ENCODE results near the gene PCNT. TPM values are rescaled to one million over a fixed set of nuclear protein-coding genes. Genes with fewer than 3 reads are reported as not detected.
"Not testable (repeated sequence)": the region's sequence is repeated elsewhere in the genome, so short reads cannot be mapped to it uniquely, and the experiment has no call there.

The PCNT gene
- polyA plus RNA-seq, 1 donor: 68.3 TPM

DNA sequence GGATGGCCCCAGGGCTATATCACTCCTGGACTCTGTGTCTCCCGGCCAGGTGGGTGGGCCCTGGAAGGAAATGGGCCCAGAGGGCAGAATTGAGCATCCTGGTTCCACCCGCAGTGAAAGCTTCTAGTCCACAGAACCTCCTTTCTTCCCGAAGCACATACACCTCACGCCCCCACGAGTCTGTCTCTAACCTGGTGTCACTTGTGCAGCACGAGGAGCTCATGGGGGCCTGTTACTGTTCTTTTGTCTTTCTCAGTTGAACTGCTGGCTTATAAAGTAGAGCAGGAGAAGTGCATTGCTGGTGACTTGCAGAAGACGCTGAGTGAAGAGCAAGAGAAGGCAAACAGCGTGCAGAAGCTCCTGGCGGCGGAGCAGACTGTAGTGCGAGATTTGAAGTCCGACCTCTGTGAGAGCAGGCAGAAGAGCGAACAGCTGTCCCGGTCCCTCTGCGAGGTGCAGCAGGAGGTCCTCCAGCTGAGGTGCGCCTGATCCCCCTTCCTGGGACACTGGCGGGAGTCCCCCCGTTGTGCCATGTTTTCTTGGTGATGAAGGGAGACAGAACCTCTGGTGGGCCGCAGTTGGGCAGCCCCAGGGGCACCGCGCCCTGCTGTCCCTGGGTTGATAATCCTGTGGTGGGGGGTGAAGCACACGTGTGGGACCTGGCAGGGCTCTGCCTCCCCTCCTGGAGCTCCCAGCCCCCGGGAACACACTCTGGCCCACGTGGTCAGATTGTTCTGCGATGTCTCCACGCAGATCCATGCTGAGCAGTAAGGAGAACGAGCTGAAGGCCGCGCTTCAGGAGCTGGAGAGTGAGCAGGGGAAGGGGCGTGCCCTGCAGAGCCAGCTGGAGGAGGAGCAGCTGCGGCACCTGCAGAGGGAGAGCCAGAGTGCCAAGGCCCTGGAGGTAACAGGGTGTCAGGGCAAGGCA is 106.1 kb downstream of the PCNT start:
- DNase-seq: no peak

DNA sequence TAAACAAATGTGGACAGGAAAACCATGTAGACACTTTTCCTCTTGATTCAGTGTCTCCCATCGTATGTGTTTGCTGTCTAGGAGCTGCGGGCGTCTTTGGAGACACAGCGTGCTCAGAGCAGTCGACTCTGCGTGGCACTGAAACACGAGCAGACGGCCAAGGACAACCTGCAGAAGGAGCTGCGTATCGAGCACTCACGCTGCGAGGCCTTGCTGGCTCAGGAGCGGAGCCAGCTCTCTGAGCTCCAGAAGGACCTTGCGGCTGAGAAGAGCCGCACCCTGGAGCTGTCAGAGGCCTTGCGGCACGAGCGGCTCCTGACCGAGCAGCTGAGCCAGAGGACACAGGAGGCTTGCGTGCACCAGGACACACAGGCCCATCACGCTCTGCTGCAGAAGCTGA is 107.5 kb downstream of the PCNT start:
- no peak for DNase-seq

DNA sequence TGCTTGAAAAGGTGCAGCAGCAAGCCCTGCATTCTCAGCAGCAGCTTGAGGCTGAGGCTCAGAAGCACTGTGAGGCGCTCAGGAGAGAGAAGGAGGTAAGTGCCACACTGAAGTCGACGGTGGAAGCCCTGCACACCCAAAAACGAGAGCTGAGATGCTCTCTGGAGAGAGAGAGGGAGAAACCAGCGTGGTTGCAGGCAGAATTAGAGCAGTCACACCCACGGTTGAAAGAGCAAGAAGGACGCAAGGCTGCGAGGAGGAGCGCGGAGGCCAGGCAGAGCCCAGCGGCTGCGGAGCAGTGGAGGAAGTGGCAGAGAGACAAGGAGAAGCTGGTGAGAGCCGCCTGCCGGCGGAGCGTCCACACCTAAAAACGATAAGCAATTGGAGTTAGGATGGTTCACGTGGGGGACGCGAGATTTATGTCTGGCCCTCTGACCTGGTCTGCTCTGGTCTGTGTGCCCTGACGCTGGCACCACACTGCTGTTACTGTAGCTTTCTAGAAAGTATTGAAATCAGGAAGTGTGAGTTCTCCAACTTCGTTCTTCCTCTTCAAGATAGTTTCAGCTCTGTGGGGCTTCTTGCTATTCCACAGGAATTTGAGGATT is 108.0 kb downstream of the PCNT start:
- no peak for DNase-seq

DNA sequence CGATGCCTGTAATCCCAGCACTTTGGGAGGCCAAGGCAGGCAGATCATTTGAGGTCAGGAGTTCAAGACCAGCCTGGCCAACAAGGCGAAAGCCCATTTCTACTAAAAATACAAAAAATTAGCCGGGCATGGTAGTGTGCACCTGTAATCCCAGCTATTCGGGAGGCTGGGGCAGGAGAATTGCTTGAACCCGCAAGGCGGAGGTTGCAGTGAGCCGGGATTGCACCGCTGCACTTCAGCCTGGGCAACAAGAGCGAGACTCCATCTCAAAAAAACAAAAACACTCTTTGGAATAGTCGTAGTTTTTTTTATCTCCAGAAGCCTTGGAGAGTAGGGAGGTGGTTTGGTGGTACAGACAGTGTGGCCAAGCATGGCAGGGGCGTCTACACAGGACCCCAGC is 109.2 kb downstream of the PCNT start:
- not testable (repeated sequence) for DNase-seq

DNA sequence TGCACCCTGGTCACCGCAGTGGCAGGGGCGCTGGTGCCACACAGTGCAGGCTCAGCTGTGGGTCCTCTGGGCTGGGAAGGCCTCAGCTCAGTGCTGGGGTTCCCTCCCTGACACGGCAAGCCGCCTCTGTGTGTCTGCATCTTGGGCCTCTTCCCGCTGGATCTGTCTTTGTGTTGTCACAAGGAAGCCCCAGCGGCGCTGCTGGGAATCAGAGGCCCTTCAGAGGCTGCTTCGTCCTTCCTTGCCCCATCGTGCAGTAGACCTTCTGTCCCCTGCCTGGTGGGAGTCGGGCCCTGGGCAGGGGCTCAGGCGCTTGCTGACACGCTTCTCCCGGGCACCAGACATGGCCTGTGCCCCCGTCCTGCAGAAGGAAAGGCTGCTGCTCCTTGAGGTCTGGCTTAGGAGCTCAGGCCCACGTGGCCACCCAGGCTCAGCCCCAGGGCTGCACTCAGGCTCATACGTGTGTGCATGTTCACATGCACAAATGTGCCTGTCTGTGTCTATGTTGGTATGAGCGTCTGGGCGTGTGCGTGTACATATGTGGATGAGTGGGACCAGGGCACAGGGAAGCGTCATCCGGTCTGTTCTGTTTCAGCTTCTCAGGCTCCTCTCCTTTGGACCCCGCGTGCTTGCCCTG is 110.5 kb downstream of the PCNT start:
- no peak for DNase-seq

DNA sequence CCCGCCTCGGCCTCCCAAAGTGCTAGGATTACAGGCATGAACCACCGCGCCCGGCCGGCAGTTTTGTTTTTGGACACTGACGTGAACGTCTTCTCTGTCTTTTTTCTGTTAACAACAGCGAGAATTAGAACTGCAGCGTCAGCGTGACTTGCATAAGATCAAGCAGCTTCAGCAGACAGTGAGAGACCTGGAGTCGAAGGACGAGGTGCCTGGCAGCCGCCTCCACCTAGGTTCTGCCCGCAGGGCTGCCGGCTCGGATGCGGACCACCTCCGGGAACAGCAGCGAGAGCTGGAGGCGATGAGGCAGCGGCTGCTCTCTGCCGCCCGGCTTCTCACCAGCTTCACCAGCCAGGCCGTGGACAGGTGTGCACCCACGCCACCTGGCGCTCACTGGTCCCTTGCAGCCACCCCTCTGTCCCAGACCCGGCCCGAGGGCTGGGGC is 111.9 kb downstream of the PCNT start:
- no peak for DNase-seq

DNA sequence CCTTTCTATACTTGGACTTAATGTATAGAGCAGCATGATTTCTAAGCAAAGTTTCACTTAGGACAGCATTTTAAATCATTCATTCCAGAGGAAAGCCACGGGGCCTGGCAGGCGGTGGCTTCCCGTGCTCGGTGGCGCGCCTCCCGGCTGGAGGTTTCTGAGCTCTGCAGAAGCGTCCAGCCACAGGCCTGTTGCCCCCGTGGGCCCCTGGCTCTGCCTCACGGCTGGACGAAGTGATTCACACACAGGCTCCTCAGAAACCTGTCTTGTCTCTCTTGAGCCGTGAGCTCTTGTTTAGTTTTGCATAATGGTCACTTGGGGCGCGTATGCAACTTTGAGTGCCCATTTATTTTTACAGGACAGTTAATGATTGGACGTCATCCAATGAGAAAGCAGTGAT is 112.7 kb downstream of the PCNT start:
- DNase-seq: no peak

DNA sequence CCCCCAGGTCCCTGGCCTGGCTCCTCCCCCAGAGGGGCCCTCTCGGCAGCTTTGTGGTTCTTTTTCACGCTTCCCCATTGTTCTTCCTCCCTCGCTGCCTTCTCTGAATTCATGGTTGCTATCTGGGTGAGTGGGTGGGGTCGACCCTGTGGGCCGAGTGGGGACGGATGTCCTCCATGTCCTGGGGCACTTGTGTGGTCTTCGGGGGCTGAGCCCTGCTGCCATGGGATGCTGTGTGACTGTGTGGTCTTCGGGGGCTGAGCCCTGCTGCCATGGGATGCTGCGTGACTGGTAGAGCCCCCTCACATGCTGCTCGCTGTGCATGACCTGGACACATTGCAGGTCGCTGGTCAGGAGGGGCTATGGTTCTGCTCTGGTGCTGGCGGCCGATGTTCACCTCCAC is 113.1 kb downstream of the PCNT start:
- no peak for DNase-seq

DNA sequence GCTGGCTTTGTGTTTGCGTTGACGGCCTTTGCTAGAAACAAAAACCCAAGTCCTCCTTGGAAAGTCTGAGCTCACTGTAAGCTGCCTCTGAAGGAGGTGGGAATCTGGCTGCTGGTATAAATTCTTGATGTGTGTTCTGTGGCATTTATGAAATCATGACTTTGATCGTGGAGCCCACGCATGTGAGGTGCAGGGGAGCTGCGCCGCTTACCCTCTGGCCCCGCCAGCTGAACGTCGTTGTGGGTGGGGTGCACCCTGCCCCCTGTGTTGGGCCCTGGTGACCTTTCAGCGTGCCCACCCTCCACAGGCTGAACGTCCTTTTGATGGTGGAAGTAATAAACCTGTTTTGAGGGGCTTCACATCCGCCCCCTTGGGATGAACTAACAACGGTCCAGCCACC is 113.6 kb downstream of the PCNT start:
- no peak for DNase-seq

DNA sequence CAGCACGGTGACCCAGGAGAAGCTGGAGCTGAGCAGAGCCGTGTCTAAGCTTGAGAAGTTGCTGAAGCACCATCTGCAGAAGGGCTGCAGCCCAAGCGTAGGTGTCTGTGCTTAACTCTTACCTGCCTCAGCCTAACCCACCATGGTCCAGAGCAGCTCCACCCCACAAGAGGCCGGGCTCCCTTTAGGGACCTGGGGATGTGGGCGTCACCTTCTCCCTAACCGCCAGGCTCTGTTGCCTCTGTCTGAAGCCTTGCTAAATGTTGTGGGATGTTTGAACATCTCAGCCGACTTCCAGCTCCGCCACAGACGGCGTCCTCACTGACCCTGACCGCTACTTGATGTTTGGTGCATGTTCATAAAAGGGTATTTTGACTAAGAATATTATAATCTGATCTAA is 114.3 kb downstream of the PCNT start:
- no peak for DNase-seq

DNA sequence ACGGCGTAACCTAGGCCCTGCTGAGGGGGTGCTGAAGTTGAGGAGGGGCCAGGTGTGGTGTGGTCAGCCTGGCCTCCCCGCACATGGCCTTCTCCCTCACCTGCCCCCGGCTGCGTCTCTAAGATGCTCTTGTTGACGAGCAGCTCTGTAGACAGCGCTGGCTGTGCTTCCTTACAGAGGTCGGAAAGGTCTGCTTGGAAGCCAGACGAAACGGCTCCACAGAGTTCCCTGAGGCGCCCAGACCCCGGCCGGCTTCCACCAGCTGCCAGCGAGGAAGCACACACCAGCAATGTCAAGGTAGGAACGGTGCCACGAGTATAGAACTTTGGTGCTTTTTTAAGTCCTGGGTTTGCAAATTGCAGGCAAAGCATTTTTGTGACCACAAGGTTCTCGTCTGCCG is 116.0 kb downstream of the PCNT start:
- no peak for DNase-seq

DNA sequence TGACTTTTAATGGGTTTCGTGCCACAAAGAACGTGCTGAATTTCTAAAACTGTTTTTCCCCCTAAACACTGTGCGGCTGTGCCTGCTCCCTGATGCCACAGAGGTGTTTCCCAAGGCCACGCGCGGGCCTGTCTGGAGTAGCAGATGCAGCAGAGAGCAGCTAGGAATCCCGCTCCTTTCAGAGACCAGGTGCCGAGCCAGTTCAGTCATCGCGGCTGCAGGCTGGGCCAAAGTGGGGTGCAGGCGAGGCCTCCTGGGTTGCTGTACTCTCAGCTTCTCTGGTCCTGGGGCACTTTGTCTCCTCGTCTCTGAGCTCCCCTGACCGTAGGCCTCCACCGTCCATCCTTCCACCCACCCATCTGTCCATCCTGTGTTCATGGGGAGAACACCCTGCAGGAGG is 117.4 kb downstream of the PCNT start:
- DNase-seq: no peak

DNA sequence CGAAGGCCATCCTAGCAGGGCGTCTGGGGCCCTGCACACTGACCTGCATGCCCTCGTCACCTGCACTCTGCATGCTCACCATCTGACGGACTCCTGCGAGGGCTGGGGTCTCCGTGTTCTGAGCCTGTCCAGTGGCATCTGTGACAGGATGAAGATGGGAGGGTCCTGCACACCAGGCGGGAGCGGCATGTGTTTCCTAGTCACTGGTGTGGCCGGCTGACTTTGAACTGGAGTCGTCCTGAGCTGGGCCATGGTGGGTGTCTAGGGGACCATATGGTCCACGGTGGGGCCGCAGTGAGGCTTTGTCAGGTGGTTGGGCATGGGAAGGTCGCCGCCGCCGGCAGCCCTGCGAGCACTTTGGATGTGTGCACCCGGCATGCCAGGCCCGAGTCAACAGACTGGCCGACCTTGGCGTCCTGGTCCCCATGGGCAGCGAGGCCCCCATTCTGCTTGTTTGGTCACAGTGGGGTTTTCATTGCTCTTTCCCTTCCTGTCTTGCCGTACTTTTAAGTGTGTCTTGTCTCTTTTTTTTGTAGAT is 118.1 kb downstream of the PCNT start:
- no peak for DNase-seq

DNA sequence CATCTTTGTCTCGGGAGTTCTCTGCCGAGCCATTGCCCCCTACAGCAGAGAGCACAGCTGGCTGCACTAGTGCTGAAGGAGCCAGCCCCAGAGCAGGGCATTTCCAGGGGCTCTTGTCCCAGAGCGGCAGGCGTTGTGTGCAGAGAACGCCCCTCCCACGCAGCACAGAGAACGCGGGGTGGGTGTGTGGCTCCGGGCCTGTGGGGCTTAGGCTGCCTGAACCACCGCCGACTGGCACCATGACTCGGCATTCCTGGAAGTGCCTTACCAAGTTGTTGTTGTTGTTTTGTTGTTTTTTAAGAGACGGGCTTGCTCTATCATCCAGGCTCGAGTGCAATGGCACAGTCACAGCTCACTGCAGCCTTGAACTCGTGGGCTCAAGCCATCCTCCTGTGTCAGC is 119.0 kb downstream of the PCNT start:
- DNase-seq: no peak

DNA sequence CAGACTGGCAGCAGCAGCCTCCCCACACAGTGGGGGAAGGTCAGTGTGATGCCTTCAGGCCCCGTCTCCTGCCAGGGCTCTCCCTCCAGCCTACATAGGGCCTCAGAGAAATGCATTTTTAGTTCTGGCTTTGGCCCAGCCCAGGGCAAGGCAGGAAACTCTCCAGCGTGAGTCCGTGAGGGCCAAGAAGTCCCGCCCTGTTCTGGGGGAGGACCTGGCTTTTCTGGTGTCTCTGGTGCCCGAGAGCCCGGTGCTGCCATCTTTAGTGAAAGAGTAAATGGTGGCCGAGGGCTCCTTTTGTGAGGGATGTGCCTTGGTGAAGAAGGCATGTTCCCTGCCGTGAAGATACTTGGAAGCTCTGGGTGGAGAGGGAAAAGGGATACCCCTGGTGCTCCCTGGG is 120.0 kb downstream of the PCNT start:
- DNase-seq: no peak

DNA sequence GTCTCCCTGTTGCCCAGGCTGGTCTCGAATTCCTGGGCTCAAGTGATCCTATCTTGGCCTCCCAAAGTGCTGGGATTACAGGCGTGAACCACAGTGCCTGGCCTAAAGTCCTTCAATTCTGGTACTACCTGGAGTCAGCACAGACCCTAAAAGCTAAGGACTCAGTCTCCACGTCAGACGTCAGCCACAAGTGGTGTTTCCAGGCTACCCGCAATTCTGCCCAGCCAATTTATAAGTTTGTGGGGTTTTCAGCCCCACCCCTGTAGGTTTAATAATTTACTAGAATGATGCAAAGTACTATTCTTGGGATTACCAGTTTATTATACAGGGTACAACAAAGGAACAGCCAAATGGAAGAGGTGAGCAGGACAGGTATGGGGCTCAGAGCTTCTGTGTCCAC is 124.2 kb downstream of the PCNT start:
- no peak for DNase-seq

DNA sequence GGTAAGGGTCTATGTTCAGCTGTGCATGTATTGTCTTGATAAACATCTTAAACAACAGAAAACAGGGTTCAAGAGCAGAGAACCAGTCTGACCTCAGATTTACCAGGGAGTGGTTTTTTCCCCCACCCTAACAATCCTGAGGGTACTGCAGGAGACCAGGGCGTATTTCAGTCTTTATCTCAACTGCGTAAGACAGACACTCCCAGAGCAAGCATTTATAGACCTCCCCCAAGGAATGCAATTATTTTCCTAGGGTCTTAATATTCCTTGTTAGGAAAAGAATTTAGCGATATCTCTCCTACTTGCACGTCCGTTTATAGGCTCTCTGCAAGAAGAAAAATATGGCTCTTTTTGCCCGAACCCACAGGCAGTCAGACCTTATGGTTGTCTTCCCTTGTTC is 124.9 kb downstream of the PCNT start:
- DNase-seq: not testable (repeated sequence)

DNA sequence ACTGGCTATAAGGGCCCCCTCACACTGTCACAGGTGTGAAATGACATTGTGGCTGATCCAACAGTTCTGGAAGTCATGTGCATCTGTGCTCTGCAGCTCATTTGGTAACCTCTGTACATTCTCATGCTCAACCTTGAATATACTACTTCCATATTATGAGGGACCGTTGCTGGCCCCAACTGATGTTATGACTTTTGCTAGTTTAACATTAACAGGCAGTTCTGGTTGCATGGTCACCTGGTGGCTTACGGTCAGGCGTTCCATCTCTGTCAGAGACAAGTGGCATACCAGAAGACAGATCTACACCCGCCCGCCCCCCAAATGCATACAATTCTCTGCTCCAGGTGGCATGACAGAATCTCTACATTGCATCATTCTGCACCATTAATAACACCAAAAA is 128.8 kb downstream of the PCNT start:
- DNase-seq: no peak

DNA sequence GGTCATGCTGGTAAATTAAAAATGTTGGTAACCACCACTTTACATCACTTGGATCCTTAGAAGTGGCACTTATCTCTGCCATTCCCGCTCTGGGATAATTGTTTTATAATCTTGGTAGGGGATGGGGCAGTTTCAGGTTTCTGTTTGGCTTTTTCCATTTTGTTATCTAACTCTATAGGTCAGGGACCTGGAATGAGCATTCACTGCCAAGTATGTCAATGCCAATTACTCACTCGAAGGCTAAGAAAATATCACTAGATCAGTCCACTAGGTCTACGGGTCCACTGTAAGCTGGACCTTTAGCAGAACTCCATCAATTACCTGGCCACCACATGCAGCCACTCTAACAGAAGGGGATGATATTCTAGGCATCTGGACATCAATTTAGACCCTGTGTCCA is 130.2 kb downstream of the PCNT start:
- DNase-seq: no peak

DNA sequence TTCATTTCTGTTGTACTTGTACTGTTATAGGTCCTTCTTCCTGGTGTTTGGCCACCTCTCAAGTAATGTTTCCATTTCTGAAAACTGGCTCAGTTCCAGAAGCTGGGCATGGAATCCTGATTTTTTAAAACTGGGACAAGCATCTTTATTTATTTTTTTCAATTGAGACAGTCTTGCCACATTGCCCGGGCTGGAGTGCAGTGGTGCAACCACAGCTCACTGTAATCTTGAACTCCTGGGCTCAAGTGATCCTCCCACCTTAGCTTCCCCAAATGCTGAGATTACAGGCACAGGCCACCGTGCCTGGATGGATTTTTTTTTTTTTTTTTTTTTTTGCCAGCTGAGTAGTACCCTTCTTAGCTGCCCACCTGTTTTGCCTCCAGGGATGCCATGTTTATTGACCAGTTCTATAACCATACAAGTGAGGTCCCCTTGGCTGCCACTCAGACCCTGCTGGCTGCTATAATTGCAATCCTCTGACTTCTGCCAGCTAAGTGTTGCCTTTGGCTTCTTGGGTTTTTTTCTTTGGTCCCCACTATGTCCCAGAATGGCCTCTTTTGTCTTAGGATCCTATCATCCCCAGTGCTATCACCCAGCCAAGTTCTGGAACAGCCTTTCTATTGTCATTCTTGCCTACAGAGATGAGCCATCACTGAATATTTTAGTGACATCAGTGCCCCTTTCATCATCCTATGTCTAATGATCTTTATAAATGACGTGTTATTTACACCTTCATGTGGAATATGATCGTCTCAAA is 130.9 kb downstream of the PCNT start:
- DNase-seq: no peak

DNA sequence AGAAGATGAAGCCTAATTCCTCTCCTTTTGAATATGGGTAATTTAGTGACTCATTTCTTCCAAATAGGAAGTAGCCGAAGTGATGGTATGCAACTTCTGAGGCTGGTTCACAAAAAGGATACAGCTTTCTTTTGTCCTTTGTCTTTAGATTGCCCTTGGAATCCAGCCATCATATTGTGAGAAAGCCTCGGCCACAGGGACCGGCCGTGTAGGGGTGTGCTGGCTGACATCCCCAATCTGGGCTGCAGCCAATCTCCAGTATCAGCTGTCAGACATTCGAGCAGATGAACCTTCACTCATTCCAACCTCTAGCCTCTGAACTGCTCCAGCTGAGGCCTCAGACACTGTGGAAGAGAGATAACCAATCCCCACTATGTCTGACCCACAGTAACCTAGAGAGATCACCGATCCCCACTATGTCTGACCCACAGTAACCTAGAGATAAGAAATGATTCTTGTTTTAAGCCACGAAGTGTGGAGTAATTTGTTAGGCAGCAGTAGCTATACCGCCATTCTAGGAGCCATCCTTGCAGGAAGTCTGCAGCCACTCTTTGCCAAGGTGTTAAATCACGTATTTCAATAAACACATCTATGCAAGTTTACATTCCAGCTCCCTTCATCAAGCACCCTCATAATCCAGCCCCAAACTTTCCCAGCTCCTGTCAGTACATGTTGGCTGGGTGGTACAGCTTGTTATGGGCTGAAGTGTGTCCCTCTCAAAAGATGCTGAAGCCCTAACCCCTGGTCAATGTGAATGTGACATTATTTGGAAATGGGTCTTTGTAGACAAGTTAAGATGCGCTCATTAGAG is 131.8 kb downstream of the PCNT start:
- no peak for DNase-seq

DNA sequence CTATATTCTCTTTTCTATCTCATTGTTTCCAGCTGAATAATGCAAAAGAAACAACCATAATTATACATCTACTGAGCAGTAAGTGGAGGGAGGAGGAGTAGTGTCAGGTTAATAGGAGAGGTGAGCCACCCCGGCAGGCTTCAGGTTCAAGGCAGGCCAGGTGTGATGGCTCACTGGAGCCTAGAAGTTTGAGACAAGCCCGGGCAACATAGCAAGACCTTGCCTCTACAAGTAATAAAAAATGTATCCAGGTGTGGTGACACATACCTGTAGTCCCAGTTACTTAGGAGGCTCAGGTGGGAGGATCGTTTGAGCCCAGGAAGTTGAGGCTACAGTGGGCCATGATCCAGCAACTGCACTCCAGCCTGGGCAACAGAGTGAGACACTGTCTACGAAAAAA is 132.8 kb downstream of the PCNT start:
- no peak for DNase-seq
